Measurements from ENCODE around the gene TMEM208. TPM values are rescaled to one million over a fixed set of nuclear protein-coding genes. Genes with fewer than 3 reads are reported as not detected.
A peak's percentile ranks its signal among the peaks of the same experiment; 100 is the strongest.

The TMEM208 gene
- total RNA-seq, 6 experiments from 2014 or later = 32.6 to 58.7 (median 40.5) TPM

- ATAC-seq (no peak), DNase-seq (no peak)
- H3K4me3 ChIP-seq = no peak overlapping the region
- WGBS (ENCODE audit: insufficient coverage, low coverage, low lambda C conversion rate, missing lambda C conversion rate) = 45% methylated on average over 5 of the region's 5 CpGs
- no peaks in the 10 kb centered on the region for H3K4me1 ChIP-seq
- no peaks in the 10 kb centered on the region for H3K36me3 ChIP-seq
- no peak for TF ChIP-seq POLR2A (IDR thresholded peaks at IDR 0.05)
- no peak for TF ChIP-seq CTCF (IDR thresholded peaks at IDR 0.05)
- no peak overlapping the region for H3K27ac ChIP-seq
- intact Hi-C loops (cut with DNase I) = no loop called here
- H3K9me3 ChIP-seq = no peaks in the 10 kb centered on the region
- H3K27me3 ChIP-seq = no peaks in the 10 kb centered on the region
Measured at GRCh38 chr16:67269766-67270165, 42.8 kb downstream of the TMEM208 start.

GRCh38 chr16:67270931-67271338, 44.0 kb downstream of the TMEM208 start:
- H3K4me1 ChIP-seq = no peaks in the 10 kb centered on the region
- no peaks in the 10 kb centered on the region for H3K27me3 ChIP-seq
- no peak overlapping the region for H3K4me3 ChIP-seq
- no peaks in the 10 kb centered on the region for H3K36me3 ChIP-seq
- no peaks in the 10 kb centered on the region for H3K9me3 ChIP-seq
- DNase-seq = no peak
- no peak overlapping the region for H3K27ac ChIP-seq
- TF ChIP-seq POLR2A (IDR thresholded peaks at IDR 0.05) (no peak), CTCF (IDR thresholded peaks at IDR 0.05) (no peak)
- ATAC-seq = peak in 1 of 4 donors; percentile 17
- intact Hi-C loops (cut with DNase I) = no loop called here
- WGBS (ENCODE audit: insufficient coverage, low coverage, low lambda C conversion rate, missing lambda C conversion rate) = 84% methylated on average over 5 of the region's 11 CpGs

GRCh38 chr16:67271446-67271845, 44.5 kb downstream of the TMEM208 start:
- no peak for DNase-seq

GRCh38 chr16:67275321-67275720, 48.4 kb downstream of the TMEM208 start:
- DNase-seq = no peak
- Histone ChIP-seq H3K4me1 (no peaks in the 10 kb centered on the region), H3K27me3 (no peaks in the 10 kb centered on the region), H3K36me3 (no peaks in the 10 kb centered on the region), H3K4me3 (no peak overlapping the region), H3K27ac (no peak overlapping the region), H3K9me3 (no peaks in the 10 kb centered on the region)
- 44% methylated on average over 2 of the region's 2 CpGs for WGBS (ENCODE audit: insufficient coverage, low coverage, low lambda C conversion rate, missing lambda C conversion rate)
- TF ChIP-seq CTCF (IDR thresholded peaks at IDR 0.05) = no peak
- TF ChIP-seq POLR2A (IDR thresholded peaks at IDR 0.05) = no peak
- ATAC-seq = no peak
- intact Hi-C loops (cut with DNase I) = no loop called here

More at GRCh38 chr16:67271446-67271845, 44.5 kb downstream of the TMEM208 start:
- H3K9me3 ChIP-seq = no peaks in the 10 kb centered on the region
- no peak for ATAC-seq
- no CpG with 5 or more reads among the region's 4 CpGs for WGBS (ENCODE audit: insufficient coverage, low coverage, low lambda C conversion rate, missing lambda C conversion rate)
- no peak for TF ChIP-seq POLR2A (IDR thresholded peaks at IDR 0.05)
- no peak for TF ChIP-seq CTCF (IDR thresholded peaks at IDR 0.05)
- no peaks in the 10 kb centered on the region for H3K36me3 ChIP-seq
- H3K27ac ChIP-seq = no peak overlapping the region
- intact Hi-C loops (cut with DNase I) = no loop called here
- no peaks in the 10 kb centered on the region for H3K27me3 ChIP-seq
- no peaks in the 10 kb centered on the region for H3K4me1 ChIP-seq
- H3K4me3 ChIP-seq = no peak overlapping the region

Data from right lobe of liver (tissue), 6 donors.